ENCODE measurements around the gene ZNF503.

The ZNF503 gene

GRCh38 chr10:75401569-75402485 is at the start of gene ZNF503:
Gene ZNF503 (minus strand): TSS chr10:75401764. CDS start chr10:75401419, 345 bp downstream.
- in situ Hi-C loops (cut with MboI; ENCODE audit: low pct_unique_long_range_greater_than_20kb, low sequenced_read_pairs, unreplicated experiment), result no loop called here
- DNase-seq (ENCODE audit: low spot score), result peak; percentile 85
- TF ChIP-seq CTCF (IDR thresholded peaks at IDR 0.05; ENCODE audit: extremely low read depth, insufficient read depth, missing control alignments), result no peak

GRCh38 chr10:75450644-75451640 is 49.4 kb upstream of the ZNF503 start:
- TF ChIP-seq CTCF (IDR thresholded peaks at IDR 0.05; ENCODE audit: extremely low read depth, insufficient read depth, missing control alignments), result no peak
- in situ Hi-C loops (cut with MboI; ENCODE audit: low pct_unique_long_range_greater_than_20kb, low sequenced_read_pairs, unreplicated experiment), result no loop called here
- DNase-seq (ENCODE audit: low spot score), result no peak

GRCh38 chr10:75450075-75450445 is 48.5 kb upstream of the ZNF503 start:
- in situ Hi-C loops (cut with MboI; ENCODE audit: low pct_unique_long_range_greater_than_20kb, low sequenced_read_pairs, unreplicated experiment), result no loop called here
- no peak for DNase-seq (ENCODE audit: low spot score)
- TF ChIP-seq CTCF (IDR thresholded peaks at IDR 0.05; ENCODE audit: extremely low read depth, insufficient read depth, missing control alignments), result no peak

- TF ChIP-seq CTCF (IDR thresholded peaks at IDR 0.05; ENCODE audit: extremely low read depth, insufficient read depth, missing control alignments), result no peak
- DNase-seq (ENCODE audit: low spot score), result no peak
- in situ Hi-C loops (cut with MboI; ENCODE audit: low pct_unique_long_range_greater_than_20kb, low sequenced_read_pairs, unreplicated experiment), result no loop called here
Observed at GRCh38 chr10:75449382-75450074, 48.0 kb upstream of the ZNF503 start.

- TF ChIP-seq CTCF (IDR thresholded peaks at IDR 0.05; ENCODE audit: extremely low read depth, insufficient read depth, missing control alignments), result no peak
- in situ Hi-C loops (cut with MboI; ENCODE audit: low pct_unique_long_range_greater_than_20kb, low sequenced_read_pairs, unreplicated experiment), result no loop called here
- no peak for DNase-seq (ENCODE audit: low spot score)
Observed at GRCh38 chr10:75448166-75448565, 46.6 kb upstream of the ZNF503 start.

GRCh38 chr10:75446508-75446907 is 44.9 kb upstream of the ZNF503 start:
- no peak for TF ChIP-seq CTCF (IDR thresholded peaks at IDR 0.05; ENCODE audit: extremely low read depth, insufficient read depth, missing control alignments)
- in situ Hi-C loops (cut with MboI; ENCODE audit: low pct_unique_long_range_greater_than_20kb, low sequenced_read_pairs, unreplicated experiment), result no loop called here

More at GRCh38 chr10:75446508-75446907, 44.9 kb upstream of the ZNF503 start:
- no peak for DNase-seq (ENCODE audit: low spot score)
